ENCODE data around the gene ZNF385B.
"Not testable (repeated sequence)": the region's sequence is repeated elsewhere in the genome, so short reads cannot be mapped to it uniquely, and the experiment has no call there.

Gene ZNF385B

DNA sequence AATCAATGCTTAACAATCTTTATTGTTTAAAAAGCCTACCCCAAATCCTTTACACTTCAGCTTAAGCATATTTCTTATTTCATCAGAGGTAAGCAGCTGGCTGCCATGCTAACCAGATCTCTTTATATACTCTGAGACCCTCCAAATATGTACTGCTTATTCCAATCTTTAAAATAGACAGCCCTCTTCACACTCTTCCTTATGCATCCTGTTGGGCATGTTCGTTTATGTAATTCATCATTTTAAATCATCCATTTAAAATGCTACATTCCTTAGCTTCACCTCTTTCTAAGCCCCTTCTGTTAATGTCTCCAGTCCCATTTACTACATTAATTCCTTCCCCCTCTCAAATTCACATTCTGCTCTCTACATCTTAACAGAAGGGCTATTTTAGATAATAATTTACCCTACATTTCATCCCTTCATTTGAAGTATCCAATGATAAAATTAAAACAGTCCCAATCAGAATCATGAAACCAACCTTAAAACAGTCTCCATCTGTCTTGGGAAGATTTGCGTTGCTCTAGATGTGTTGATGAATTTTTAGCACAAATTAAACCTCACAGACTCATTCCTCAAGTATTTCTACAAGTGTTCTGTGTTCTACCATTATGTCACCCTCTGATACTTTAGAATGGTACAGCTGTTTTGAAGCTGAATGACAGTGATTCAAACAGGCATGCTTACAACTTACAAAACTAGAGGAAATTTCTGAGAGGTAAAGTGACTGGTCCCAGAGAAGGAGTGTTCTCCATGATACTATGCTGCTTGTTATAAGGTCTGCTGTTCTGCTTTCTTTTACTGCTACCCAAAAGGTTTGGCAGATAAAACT lies 59.1 kb downstream of the ZNF385B start:
- DNase-seq (ENCODE audit: low read depth in 2 of 2) = no peak

DNA sequence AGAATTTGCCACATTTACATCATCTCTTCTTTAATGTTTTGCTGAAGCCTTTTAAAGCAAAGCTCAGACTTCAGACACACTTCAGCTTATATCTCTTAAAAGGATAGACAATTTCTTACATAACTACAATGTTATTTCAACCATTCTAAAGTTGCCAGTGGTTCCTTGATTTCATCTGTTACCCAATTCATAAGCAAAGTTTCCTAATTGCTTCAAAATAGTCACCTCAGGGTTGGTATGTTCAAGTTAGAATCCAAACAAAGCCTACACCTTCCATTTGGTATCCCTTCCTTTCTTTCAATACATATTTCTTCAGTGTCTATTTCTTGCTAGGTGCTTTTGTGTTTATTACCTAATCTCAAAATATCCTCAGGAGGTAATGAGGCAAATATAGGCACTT lies 60.6 kb downstream of the ZNF385B start:
- DNase-seq (ENCODE audit: low read depth in 2 of 2) = no peak

DNA sequence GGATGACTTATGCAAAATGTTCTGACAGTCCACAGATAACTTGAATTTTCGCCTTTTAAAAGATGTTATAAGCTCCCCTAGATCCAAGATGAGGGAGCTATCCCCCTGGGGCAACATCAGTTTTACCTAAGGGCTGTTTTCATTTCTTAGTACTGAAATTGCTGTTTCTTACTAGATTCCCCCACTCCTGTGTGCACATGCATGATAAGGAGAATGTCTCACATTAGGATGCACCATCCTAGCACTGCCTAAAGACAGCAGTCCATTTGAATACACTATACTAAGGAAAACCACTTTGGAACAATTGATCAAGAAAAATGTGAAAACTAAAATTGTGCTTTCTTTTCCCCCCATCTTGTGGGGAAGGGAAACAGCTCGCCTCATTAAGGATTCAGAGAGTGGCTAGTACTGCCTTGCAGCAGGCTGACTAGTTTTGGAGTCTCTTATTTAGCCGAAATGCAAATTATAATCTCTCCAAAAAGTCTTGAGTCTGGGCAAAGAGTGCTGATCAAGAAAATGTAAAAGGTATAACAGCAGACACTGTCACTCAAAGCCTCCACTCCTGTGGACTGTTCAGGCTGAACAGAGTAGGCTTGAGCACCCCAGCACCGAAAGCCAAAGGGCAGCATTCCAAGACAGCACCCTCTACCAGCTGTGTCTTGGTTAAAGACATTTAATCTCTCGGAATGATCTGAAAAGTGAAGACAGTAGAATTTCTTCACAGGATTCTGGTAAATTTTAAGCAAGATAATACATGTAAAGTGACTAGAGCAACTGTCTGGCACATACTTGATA lies 65.0 kb downstream of the ZNF385B start:
- DNase-seq (ENCODE audit: low read depth in 2 of 2) = no peak

DNA sequence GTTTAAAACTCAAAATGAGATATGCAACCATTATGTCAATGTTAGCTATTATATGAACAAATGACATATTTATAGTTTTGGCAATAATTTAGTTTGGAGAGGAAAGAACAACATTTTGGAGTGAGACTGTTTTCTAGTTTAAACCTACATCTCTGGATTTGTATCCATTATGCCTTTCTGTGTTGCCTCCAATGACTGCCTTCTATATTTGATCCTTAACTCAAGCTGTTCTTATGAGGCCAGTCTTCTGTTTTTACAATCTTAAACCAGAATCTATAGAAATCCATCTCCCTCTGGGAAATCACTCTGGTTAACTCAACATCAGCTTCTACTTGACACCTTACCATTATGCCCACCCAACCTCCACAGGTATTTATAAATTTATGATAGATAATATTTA lies 67.5 kb downstream of the ZNF385B start:
- DNase-seq (ENCODE audit: low read depth in 2 of 2) = no peak

DNA sequence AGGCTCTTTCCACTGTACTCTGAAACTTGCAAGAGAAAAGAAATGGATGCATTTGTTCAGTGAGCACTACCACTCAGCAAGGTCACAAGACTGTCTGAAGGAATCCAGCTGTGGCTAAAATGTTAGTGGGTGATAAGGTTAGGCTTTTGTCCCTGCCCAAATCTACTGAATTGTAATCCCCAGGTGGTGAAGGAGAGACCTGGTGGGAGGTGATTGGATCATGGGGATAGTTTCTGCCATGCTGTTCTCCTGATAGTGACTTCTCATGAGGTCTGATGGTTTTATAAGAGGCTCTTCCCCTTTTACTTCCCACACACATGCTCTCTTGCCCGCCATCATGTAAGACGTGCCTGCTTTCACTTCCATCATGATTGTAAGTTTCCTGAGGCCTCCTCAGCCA lies 68.2 kb downstream of the ZNF385B start:
- no peak for DNase-seq (ENCODE audit: low read depth in 2 of 2)

DNA sequence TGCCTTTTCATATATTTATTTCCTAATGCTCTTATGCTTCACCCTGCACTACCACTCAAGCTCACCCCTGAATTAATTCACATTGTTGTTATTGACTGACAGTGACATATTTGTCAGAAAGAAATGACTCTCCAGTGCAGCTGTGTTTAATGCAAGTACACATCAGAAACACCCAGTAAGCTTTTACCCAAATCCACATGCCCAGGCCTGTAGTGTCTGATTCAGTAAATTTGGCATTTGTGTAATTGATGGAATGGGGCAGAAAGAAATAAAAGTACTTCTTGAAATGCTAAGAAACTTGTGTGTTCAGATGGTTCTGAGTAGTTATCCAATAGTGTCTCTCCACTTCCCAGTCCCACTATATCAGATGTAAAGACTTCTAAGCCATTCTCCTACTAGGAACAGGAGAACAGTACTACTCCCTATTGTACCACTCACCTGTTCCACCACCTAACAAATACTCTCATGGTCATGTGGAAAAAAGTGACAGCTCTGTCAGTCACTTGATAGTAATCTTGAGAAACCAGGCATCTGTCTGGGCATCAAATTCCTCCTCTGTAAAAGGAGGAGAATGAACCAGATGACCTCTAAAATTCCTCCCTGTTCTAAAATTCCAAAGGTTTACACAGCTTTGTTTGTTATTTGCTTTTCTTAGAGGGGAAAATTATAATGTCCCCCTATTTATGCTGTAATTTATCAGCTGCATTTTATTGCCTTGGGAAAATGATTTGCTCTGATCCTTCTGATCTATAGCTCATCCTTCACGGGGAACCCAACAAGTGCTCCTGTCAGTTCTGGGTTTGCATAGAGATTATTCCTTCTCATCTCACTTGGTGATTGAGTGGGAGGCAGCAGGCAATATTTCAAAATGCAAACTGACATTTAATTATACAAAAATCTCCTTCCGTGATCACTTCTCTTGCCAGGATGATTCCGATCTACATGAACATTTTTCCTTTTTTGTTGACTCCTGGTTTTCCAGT lies 70.9 kb downstream of the ZNF385B start:
- DNase-seq (ENCODE audit: low read depth in 2 of 2) = no peak

DNA sequence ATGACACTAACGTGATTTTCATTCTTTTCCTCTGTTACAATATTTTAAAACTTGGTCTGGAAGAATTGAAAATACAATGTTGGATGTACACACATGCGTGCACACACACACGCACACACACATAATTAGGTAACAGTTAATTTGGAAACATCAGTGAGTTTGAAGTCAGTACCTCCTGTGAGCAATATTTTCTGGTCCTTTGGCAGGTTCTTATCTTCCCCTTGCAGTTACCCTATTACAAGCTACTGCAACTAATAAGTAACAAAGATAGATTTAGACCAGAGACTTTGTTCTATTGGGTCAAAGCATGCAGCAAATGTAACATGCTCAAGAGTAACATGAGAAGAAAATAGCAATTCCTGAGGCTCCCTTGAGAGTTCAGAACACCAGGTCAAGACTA lies 73.3 kb downstream of the ZNF385B start:
- DNase-seq (ENCODE audit: low read depth in 2 of 2) = no peak

DNA sequence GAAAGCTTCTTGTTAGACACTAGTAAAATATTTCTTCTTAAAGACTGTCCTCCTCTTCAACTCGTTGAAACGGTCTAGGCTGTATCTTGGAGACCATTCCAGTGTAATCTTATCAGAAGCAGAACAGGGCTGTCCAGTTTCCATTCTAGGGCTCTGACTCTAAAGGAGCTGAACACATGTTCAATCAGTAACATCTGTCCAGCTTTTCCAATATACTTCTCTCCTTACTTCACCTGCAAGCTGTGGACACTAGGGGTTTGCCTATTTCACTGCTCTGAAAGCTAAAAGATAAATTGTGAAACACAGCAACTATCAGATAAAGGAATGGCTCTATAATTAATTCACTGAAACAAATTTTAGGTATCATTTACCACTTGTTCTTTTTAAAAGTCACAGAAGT lies 73.8 kb downstream of the ZNF385B start:
- no peak for DNase-seq (ENCODE audit: low read depth in 2 of 2)

DNA sequence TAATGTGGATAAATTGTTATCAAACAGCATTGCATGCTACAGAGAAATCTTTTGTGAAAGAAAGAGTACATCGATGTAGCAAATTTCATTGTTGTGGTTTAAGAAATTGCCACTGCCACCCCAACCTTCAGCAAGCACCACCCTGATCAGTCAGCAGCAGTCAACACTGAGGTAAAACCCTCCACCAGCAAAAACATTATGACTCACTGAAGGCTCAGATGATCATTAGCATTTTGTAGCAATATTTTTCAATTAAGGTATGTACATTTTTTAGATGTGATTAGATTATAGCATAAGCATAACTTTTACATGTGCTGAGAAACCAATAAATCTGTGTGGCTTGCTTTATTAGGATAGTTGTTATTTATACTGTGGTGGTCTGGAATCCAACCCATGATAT lies 75.5 kb downstream of the ZNF385B start:
- no peak for DNase-seq (ENCODE audit: low read depth in 2 of 2)

DNA sequence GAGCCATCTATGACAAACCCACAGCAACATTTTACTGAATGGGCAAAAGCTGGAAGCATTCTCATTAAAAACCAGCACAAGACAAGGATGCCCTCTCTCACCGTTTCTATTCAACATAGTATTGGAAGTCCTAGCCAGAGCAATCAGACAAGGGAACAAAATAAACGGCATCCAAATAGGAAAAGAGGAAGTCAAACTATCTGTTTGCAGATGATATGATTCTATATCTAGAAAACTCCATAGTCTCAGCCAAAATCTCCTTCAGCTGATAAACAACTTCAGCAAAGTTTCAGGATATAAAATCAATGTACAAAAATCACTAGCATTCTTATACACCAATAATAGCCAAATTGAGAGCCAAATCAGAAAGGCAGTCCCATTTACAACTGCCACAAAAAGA lies 79.1 kb downstream of the ZNF385B start:
- DNase-seq (ENCODE audit: low read depth in 2 of 2) = not testable (repeated sequence)

DNA sequence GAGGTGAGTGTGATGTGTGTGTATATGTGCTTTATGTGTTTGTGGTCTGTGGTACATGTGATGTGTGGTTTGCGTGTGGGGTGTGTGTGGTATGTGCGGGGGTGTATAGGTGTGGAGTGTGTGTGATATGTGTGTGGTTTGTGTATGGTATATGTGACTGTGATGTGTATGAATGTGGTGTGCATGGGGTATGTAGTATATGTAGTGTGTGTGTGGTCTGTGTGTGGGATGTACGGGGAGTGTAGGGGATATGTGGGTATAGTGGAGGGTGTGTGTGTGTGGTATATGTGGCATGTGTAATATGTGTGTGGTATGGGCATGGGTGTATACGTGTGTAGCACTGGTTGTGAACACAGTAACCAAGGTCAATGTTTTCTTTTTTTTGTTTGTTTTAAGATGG lies 87.4 kb downstream of the ZNF385B start:
- no peak for DNase-seq (ENCODE audit: low read depth in 2 of 2)

DNA sequence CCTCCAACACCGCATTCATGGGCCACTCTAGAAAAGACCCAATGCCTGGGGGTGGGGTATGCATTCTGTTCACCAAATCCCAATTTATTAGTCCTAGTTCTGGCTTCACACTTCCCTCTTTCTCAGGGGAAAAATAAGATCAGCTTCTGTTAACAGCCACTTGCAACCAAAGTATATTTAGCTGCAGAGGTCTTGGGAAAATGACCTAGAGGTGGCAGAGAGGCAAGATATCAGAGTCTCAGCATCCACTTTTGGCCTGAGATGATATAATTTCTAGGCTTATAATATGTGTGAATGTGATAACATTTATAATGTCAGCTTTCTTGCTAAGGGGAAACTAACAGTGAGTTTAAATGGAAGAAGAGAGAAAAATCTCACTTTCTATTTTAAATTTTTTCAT lies 89.1 kb downstream of the ZNF385B start:
- no peak for DNase-seq (ENCODE audit: low read depth in 2 of 2)

DNA sequence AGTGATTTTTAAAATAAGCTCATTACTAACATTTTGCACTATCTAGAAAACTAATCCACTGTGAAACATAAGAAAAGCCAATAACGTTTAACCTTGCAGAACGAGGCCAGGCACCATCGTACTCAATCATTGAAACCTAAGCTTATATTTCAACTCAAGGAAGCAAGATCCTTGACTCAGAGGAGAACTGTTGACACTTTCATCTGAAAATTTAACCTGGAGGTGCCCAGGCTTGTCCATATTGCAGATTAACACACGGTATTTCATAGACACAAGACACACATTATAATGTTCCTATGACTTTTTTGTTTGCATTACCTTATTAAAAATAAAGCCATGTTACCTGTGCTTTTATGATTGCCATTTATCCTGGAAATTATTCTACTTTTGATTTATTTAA lies 89.6 kb downstream of the ZNF385B start:
- no peak for DNase-seq (ENCODE audit: low read depth in 2 of 2)

DNA sequence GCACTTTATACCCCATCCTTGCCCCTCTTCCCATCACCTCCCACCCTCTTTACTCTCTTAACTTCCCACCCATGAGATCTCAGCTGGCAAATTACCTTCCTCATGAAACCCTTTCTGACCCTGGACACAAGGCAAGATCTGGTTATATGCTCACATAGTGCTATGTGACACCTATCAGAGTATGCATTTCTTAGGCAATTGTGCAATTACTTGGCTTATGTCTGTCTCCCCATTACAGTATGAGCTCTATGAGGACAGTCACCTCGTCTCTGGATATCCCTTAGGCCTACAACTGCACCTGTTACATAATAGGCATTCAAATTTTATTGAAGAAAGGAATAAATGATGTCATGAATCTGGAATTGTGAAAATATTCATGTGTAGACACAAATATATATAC lies 91.4 kb downstream of the ZNF385B start:
- no peak for DNase-seq (ENCODE audit: low read depth in 2 of 2)

DNA sequence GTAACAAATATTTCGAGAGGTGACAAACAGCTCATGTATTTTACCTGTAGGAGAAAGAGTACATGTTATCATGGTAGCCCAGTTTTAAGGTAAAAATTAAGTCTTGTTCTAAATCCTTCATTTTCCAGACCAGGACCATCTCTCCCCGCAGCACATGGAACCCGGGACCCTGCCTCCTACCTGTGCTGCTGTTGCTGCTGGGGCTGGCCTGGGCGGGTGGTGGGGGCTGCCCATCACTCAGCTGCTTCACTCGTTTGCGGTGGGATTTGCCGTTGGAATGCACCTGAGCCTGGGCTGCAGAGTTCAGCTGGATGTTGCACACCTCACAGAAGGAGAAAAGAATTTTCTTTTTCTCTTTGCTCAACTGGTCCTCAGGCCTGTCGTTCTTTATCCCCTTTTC lies 92.1 kb downstream of the ZNF385B start:
- DNase-seq (ENCODE audit: low read depth in 2 of 2) = no peak

DNA sequence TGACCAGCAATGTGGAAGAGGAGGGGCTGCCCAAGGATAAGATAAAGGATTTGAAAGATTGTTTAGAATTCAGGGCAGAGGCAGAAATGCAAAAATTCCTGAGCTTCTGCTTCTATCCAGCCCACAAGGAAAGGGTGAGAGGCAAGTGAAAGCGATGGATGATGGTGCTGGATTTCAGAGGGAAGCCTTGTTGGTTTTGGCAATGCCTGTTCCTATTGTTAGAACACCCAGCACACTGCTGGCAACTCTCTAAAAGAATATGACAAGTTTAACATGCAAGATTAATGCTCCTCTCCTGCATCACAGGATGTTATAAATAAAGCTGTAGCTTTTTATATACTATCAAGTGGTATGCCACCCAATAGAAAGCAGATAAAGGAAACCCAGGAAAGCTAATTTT lies 92.6 kb downstream of the ZNF385B start:
- DNase-seq (ENCODE audit: low read depth in 2 of 2) = no peak

DNA sequence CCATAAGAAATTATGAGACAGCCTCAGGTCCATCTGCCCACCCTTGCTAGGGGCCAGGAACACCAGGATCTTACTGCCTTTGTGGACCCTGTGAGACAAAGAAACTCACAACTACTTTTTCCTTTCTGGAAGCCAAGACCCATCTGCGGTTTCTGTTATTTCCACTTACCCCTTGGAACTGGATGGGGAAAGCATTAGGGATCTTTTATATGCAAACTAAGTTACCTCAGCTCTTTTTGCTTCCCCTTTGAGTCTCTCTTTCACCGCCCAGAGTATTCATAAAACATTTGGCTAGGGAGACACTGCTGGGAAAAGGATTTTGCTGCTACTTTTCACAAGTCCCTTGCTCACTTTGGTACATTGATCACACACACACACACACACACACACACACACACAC lies 95.7 kb downstream of the ZNF385B start:
- DNase-seq (ENCODE audit: low read depth in 2 of 2) = no peak

DNA sequence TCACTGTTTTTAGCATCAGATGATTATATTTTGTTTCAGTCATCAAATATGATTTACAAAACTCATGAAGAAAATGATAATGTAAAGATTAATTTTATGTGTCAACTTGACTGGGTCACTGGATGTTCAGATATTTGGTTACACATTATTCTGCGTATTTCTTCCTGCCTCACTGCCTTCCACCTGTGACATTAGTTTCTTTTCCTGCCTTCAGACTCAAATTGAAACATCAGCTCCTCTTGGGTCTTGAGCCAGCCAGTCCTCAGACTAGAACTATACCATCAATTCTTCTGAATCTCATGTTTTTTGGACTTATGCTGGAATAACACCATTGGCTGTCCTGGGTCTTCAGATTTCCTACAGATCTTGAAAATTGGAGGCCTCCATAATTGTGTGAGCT lies 96.7 kb downstream of the ZNF385B start:
- DNase-seq (ENCODE audit: low read depth in 2 of 2) = no peak

DNA sequence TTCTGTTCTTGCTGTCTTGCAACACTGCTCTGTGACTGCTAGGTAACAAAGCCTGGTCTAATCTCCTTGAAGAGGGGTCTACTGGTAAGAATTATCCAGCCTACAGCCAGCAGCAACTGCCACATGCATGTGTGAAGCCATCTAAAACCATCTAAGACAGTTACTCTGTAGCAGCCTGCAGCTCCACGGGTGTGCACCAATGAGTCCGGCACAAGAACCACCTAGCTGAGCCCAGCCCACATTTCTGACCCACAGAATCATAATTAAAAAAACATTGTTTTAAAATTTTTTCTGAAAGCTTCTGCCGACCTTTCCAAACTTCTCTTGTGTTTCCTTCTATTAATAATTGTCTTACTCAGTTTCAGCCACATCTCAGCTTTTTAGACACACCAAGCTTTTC lies 102.8 kb downstream of the ZNF385B start:
- DNase-seq (ENCODE audit: low read depth in 2 of 2) = no peak

DNA sequence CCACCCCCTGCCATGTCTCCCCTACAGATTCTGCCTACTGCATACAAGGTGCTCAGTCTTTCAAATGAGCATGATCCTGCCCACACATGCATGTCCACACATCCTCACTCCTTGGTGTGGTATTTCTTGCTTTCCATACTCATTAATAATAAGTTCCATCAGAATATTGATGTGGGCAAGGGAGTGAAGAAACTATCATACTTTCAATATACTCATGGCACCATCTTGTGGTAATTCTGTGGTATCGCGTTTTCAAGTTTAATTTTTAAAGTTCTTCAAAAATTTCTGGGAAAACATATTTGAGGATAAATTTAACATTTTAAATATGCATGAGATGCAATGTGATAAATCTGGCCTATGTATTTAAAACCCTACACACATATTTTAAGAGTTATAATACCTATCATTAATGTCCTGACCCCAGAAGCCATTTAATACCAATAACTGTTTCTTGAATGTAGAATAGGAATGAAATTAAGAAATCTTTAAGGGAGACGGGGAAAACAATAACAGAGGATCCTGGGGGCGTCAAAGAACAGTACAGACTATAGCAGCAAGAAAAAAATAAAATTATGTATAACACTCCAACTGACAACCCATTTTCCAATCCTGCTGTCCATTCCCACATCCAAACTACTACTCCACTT lies 110.1 kb downstream of the ZNF385B start:
- DNase-seq (ENCODE audit: low read depth in 2 of 2) = no peak

DNA sequence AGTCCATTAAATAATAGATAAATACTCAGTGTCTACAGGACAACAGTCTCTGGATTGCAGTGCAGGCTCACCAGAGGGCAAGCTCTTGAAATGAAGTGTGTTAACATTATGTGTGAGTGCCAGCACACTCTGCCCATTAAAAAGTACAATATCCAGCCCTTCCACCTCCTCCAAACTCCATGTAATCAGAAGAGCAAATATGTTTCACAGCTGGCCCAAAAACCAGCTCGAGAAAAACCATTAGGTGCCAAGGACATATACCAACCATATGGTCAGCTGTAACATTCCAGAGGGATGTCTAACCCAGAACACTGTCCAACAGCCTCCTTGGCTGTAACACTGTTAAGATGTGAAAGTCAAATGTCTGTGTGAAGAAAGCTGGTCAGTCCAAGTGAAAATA lies 112.2 kb downstream of the ZNF385B start:
- no peak for DNase-seq (ENCODE audit: low read depth in 2 of 2)

DNA sequence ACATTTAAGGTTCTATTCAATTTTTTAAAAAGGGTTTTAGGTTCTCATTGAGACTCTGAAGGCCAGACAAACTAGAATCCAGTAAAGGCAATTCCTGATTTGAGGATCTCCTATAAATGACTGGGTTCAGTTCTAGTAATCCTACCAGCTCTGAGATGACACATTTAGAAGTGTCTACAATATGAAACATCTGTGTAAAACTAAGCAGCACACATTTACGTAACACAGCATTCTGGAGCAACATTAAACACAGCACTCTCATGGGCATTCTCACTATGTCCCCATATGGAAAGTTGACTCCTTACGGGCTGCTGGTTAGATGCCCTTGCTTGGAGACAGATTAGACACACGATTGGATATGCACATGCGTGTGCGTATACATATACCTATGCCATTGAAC lies 114.4 kb downstream of the ZNF385B start:
- DNase-seq (ENCODE audit: low read depth in 2 of 2) = no peak
